GM12878 (cell line): ENCODE results near the gene PLA2G1B. TPM values are rescaled to one million over a fixed set of nuclear protein-coding genes. Genes with fewer than 3 reads are reported as not detected.

ENCODE experiments used
- FOS ChIP-seq: IDR thresholded peaks from 3 replicates; pipeline ENCODE4 v1.6.1; 2011; ENCODE audit warnings: borderline replicate concordance; ENCODE audit not compliant: insufficient read length; ENCODE audit errors: extremely low read depth
- HDAC6 ChIP-seq: fragments of 200-600 bp; sonication (generic); IDR thresholded peaks from one replicate; pipeline ENCODE4 v1.8.0; 2017; ENCODE audit warnings: antibody characterized with exemption; ENCODE audit not compliant: unreplicated experiment
- IRF4 ChIP-seq: IDR thresholded peaks from 2 replicates; pipeline ENCODE4 v1.6.1; 2011; ENCODE audit warnings: low read depth, low read length
- PAX5 ChIP-seq: IDR thresholded peaks from 2 replicates; pipeline ENCODE4 v1.6.1; 2011; ENCODE audit warnings: low read depth, low read length, borderline replicate concordance
- PBX3 ChIP-seq: IDR thresholded peaks from 2 replicates; pipeline ENCODE4 v1.6.1; 2011; ENCODE audit warnings: mild to moderate bottlenecking, low read depth, low read length, moderate library complexity; ENCODE audit not compliant: insufficient replicate concordance
- POU2F2 ChIP-seq: IDR thresholded peaks from 3 replicates; pipeline ENCODE4 v1.6.1; 2011; ENCODE audit warnings: low read depth, mild to moderate bottlenecking, low read length, borderline replicate concordance
- RCOR1 ChIP-seq: conservative IDR thresholded peaks from 2 replicates; pipeline ENCODE4 v1.6.1; 2012; ENCODE audit warnings: low read depth, low read length, improper control_type of control experiment
- SMAD1 ChIP-seq: fragments of 450-650 bp; IDR thresholded peaks from 2 replicates; pipeline ENCODE4 v1.6.1; 2018; ENCODE audit warnings: mild to moderate bottlenecking, low read depth; ENCODE audit not compliant: partially characterized antibody
- SMARCA5 ChIP-seq: fragments of 450-650 bp; IDR thresholded peaks from 2 replicates; pipeline ENCODE4 v1.6.1; 2017; ENCODE audit warnings: mild to moderate bottlenecking
- STAT3 ChIP-seq: IDR thresholded peaks from 2 replicates; pipeline ENCODE4 v1.6.1; 2011; ENCODE audit warnings: low read depth, low read length, improper control_type of control experiment
- USF1 ChIP-seq: IDR thresholded peaks from 2 replicates; pipeline ENCODE4 v1.6.1; 2011; ENCODE audit warnings: borderline replicate concordance, low read depth, mild to moderate bottlenecking, moderate library complexity, mixed read lengths, low read length; ENCODE audit not compliant: insufficient read depth; ENCODE audit errors: extremely low read length
- YBX1 ChIP-seq: fragments of 450-650 bp; IDR thresholded peaks from 2 replicates; pipeline ENCODE4 v1.6.1; 2016; ENCODE audit warnings: antibody characterized with exemption
- ZBTB40 ChIP-seq: fragments of 450-650 bp; IDR thresholded peaks from 2 replicates; pipeline ENCODE4 v1.6.1; 2016; ENCODE audit warnings: mild to moderate bottlenecking, moderate library complexity, borderline replicate concordance
- ZNF24 ChIP-seq: fragments of 450-650 bp; IDR thresholded peaks from 2 replicates; pipeline ENCODE4 v1.6.1; 2017; ENCODE audit warnings: antibody characterized with exemption, mild to moderate bottlenecking
- ZSCAN29 ChIP-seq: fragments of 450-650 bp; IDR thresholded peaks from 2 replicates; pipeline ENCODE4 v1.6.1; 2017; ENCODE audit warnings: mild to moderate bottlenecking, moderate library complexity
- polyA plus RNA-seq, 11 experiments: library from polyadenylated mRNA; depleted of rRNA in 4 of 11; unstranded in 6 of 11; stranded (reverse) in 5 of 11; fragments of >200 nt; fragmentation: Nextera tagmentation in 4 of 11; fragmentation: Illumina TruSeq in 1 of 11; extraction: Ambion mirVana in 4 of 11; extraction: Trizol in 1 of 11; gene quantifications; 1 replicate in 1 of 11; 2 replicates in 10 of 11; pipeline versions ENCODE4 v1.2.1 to v1.2.3, GENCODE V29; 2011 to 2016; ENCODE audit warnings: inconsistent platforms in 2 of 11, missing spikeins in 2 of 11, low read depth in 1 of 11
- total RNA-seq, 4 experiments: library from RNA; depleted of rRNA in 3 of 4; stranded (reverse); fragments of >200 nt in 3 of 4; fragmentation: Illumina TruSeq in 1 of 4; extraction: Trizol in 1 of 4; gene quantifications; 2 replicates each; pipeline versions ENCODE4 v1.2.1 to v1.2.3, GENCODE V29; 2013 to 2021
- TF ChIP-seq, protein P1 (sequence below): fragments of 450-650 bp; conservative IDR thresholded peaks from 2 replicates; pipeline ENCODE4 v1.6.1; 2017; ENCODE audit warnings: mild to moderate bottlenecking, moderate library complexity
- TF ChIP-seq, protein P2 (sequence below): IDR thresholded peaks from 2 replicates; pipeline ENCODE4 v1.6.1; 2012; ENCODE audit warnings: low read length, inconsistent platforms
- TF ChIP-seq, protein P3 (sequence below): fragments of 450-650 bp; IDR thresholded peaks from 2 replicates; pipeline ENCODE4 v1.6.1; 2014; ENCODE audit warnings: mild to moderate bottlenecking

Gene PLA2G1B
- total and polyA plus RNA-seq, 10 of the 15 experiments (the other 5 are each of a cell fraction or from before 2014, with no cell fraction given): not detected

GRCh38 chr12:120292661-120293531 is 34.7 kb downstream of the PLA2G1B start, which contains the start of gene RNU4-1 (continued):
- TF ChIP-seq USF1 (no peak), PBX3 (peak; percentile 63), STAT3 (no peak), HDAC6 (peak; percentile 99), POU2F2 (peak; percentile 99), SMAD1 (peak; percentile 98), YBX1 (no peak), IRF4 (peak; percentile 65; the same call in 1 of the 2 replicates), SMARCA5 (no peak), ZSCAN29 (peak; percentile 76; the same call in 1 of the 2 replicates), PAX5 (peak; percentile 63; the same call in 1 of the 2 replicates), ZBTB40 (no peak), FOS (no peak), RCOR1 (no peak), ZNF24 (peak; percentile 65; the same call in 1 of the 2 replicates)
- TF ChIP-seq, protein P1, sequence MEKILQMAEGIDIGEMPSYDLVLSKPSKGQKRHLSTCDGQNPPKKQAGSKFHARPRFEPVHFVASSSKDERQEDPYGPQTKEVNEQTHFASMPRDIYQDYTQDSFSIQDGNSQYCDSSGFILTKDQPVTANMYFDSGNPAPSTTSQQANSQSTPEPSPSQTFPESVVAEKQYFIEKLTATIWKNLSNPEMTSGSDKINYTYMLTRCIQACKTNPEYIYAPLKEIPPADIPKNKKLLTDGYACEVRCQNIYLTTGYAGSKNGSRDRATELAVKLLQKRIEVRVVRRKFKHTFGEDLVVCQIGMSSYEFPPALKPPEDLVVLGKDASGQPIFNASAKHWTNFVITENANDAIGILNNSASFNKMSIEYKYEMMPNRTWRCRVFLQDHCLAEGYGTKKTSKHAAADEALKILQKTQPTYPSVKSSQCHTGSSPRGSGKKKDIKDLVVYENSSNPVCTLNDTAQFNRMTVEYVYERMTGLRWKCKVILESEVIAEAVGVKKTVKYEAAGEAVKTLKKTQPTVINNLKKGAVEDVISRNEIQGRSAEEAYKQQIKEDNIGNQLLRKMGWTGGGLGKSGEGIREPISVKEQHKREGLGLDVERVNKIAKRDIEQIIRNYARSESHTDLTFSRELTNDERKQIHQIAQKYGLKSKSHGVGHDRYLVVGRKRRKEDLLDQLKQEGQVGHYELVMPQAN: peak; percentile 39; the same call in 1 of the 2 replicates
- TF ChIP-seq, protein P2, sequence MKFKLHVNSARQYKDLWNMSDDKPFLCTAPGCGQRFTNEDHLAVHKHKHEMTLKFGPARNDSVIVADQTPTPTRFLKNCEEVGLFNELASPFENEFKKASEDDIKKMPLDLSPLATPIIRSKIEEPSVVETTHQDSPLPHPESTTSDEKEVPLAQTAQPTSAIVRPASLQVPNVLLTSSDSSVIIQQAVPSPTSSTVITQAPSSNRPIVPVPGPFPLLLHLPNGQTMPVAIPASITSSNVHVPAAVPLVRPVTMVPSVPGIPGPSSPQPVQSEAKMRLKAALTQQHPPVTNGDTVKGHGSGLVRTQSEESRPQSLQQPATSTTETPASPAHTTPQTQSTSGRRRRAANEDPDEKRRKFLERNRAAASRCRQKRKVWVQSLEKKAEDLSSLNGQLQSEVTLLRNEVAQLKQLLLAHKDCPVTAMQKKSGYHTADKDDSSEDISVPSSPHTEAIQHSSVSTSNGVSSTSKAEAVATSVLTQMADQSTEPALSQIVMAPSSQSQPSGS: peak; percentile 100
- TF ChIP-seq, protein P3, sequence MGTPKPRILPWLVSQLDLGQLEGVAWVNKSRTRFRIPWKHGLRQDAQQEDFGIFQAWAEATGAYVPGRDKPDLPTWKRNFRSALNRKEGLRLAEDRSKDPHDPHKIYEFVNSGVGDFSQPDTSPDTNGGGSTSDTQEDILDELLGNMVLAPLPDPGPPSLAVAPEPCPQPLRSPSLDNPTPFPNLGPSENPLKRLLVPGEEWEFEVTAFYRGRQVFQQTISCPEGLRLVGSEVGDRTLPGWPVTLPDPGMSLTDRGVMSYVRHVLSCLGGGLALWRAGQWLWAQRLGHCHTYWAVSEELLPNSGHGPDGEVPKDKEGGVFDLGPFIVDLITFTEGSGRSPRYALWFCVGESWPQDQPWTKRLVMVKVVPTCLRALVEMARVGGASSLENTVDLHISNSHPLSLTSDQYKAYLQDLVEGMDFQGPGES: 0 out of 2 replicates have a peak, but pooled peaks have one; percentile 29
